HG02840 (cell line): ENCODE results near the gene BPIFB4.

ENCODE experiments used
- ATAC-seq: cut with Tn5 transposase; IDR thresholded peaks from one replicate; pipeline ENCODE4 v1.9.1; 2021; ENCODE audit warnings: mild to moderate bottlenecking, moderate library complexity, moderate number of reproducible peaks; ENCODE audit not compliant: unreplicated experiment, low FRiP score

BPIFB4 gene

DNA sequence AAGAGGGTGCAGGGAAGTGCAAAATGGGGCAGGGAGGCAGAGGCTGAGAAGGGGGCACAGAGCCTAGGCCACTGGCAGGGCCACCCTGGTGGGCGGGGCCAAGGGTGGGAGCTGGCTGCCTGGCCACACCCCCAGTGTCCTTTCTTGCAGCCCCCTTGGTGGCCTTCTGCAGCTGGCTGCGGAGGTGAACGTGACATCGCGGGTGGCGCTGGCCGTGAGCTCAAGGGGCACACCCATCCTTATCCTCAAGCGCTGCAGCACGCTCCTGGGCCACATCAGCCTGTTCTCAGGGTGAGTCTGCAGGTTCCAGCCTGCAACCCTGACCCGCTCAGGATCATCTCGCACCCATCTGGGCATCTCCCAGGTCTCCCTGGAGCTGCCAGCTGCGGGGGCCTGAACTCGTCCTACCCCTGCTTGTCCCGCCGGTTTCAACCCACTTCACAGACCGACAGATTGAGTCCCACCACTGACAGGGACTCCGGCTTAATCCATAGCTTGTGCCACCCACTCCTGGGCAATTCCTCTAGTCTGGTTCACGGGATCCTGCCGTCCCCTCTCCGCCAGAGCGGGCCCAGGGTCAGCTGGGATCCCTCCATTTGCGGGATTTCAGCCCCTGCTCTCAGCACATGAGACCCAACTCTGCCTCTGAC is 19.6 kb upstream of the BPIFB4 start:
- ATAC-seq: no peak

DNA sequence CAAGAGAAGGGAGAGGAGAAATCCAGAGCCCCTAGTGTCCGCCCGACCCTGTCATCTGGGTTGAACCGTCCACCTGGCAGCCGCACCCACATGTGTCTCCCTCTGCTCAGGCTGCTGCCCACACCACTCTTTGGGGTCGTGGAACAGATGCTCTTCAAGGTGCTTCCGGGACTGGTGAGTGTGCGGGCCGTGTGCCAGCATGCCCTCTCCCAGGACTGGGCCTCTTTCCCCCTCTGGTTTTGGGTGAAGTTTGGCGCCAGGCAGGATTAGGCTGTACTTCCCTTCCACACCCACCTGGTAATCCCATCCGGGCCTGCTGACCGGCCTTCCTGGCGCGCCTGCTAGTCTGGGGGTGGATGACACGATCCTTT is 17.8 kb upstream of the BPIFB4 start:
- ATAC-seq: no peak

DNA sequence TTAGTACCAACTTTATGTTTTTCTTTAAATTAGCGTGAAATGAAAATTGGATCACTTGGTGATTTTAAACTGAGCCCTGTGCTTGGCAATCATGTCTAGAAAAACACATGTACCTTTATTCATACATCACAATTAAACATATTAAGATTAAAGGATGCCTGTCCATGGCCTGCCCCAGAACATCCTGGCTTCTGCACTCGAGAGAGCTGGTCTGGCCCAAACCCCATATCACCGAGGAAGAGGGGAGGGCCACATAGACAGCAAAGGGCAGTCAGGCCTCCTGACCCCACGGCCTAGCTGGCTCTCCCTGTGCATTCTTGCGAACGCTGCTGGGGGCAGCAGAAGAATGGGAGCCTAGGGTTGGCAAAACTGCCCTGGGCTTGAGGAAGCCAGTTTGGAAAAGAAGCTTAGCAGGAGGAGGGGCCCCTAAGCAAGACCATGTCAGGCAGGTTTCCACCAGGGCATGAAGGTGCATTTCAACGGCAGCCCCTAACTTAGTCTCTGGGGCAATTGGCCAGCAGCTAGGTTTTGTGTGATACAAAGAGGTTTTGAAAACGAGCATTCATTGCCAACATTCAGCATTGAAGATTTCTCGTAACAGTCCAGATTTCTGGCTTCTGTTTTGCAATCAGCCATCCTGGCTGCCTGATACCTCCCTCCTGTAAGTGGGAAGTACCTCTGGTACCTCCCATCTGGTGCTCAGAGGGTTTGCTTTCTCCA is 17.2 kb upstream of the BPIFB4 start:
- no peak for ATAC-seq

DNA sequence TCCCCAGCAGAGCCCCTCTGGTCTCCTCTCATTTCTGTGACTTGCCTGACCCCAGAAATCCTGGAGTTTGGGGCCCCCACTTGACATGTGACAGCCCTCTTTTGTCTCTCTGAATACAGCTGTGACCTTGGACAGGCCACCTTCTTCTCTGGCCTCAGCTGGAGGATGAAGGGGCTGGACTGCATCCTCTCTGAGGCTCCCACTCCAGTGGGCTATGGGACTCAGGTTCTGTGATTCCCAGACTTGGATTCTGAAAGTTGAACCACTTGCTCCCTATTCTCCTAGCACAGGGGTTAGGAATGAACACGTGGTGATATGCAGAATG is 16.7 kb upstream of the BPIFB4 start:
- no peak for ATAC-seq

DNA sequence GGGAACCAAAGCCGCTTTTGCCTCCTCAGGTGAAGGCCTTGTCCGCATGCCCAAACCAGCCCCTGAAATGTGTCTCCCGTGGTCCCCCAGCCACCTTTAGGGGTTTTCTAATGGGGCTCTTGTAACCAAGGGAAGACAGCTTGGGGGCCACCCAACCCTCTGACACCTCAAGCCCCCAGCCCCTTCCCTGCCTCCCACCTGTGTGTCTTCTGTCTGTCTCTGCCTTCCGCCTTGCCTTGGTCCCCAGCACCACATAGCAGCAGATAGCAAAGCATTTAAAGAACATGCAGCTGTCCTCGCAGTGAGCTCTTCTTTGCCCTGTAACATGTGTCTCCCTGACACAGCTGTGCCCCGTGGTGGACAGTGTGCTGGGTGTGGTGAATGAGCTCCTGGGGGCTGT is 16.2 kb upstream of the BPIFB4 start:
- no peak for ATAC-seq

DNA sequence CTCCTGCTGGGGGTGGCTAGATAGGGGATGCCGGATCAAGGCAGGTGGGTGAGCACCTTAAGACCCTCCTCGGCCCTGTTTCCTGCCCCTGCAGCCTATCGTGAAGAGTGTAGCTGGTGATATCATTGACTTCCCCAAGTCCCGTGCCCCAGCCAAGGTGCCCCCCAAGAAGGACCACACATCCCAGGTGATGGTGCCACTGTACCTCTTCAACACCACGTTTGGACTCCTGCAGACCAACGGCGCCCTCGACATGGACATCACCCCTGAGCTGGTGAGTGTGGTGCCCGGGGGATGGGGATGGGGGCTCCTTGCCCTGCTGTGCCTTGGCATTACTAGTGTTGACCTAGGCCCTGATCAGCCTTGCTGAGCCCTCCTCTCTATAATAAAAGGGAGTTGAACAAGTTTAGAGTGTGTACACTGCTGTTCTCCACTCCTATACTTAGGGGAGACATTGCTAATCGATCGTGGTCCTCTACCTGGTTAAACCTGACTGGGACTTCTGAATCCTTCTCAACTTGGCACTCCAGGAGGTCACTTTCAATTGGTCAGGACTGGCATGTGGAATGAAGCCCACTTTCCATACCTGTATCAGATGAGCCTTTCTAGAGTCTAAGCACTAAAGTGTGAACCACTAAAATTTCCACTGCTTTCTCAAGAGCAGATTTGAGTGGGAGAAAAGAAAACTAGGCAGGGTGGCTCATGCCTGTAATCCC is 14.7 kb upstream of the BPIFB4 start:
- no peak for ATAC-seq

DNA sequence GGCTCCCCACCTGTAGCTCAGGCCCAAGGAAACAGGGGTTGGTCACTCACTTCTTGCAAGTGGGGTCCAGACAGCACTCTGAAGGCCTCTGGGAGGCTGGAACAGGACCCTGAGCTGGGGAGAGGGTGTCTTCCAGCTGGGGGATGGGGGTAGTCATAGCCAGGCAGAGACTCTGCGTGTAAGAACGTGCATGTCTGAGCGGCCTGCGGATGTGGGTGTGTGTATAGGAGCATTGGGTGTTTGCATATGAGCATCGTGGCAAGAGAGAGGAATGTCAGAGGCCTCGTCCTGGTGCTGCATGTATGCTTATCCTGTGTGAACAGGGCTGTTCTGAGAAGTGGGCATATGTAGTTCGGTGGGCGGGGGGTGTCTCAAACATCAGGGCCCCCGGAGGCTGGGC is 13.7 kb upstream of the BPIFB4 start:
- no peak for ATAC-seq

DNA sequence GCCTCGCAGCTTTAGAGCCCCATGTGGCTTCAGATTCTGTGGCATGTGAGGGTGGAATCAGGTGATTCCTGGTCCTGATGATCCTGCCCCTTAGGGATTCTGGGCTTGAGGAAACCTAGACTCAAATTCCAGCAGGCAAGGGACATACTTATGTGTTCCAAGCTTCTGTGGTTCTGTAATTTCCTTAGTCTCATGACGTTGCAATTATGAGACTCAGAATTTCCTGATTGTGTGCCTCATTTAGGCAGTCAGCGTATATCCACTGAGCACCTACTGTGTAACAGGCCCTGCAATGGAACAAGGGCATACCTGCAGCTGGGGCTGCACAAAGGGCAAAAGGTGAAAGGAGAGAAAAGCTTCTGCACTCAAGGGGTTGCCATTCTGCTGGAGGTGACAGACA is 11.6 kb upstream of the BPIFB4 start:
- no peak for ATAC-seq

DNA sequence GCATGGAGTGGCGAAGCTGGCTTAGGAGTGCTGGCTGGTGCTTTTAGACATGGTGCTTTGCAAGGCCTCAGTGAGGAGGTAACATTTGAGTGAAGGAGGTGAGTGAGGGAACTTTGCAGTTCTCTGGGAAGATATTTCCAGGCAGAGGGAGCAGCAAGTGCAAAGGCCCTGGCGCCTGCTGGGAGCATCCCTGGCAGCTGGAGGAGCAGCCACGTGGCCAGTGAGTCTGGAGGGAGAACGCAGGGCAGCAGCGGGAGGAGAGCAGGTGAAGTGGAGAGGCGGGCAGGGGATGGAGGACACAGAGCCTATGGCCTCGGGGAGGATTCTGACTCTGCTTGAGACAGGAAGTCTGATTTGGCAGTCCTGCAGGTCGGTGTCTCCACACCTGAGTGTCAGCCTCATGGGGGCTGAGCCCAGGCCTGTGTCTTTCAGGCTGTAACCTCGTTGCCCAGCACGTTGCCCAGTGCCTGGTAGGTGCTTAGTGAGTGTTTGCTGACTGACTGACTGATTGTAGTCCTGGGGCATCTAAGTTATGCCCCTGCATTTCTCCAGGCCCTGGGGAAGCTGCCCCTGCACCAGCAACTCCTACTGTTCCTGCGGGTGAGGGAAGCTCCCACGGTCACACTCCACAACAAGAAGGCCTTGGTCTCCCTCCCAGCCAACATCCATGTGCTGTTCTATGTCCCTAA is 11.0 kb upstream of the BPIFB4 start:
- ATAC-seq: no peak

DNA sequence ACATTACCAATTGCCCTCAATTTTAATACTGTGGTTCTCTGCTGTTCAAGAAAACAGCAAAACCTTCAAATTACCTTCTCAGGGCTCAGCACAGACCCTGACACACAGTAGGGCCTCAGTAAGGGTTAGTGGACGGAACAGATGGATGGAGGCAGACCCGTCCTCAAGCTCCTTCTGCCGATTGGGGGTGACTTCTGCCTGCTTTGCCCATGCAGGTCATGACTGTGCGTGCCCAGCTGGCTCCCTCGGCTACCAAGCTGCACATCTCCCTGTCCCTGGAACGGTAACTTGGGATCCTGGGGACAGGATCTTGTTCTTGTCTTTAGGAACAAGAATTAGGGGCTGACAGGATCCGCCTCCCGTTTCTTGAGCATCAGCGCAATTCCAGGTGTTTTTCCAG is 9.8 kb upstream of the BPIFB4 start:
- ATAC-seq: no peak

DNA sequence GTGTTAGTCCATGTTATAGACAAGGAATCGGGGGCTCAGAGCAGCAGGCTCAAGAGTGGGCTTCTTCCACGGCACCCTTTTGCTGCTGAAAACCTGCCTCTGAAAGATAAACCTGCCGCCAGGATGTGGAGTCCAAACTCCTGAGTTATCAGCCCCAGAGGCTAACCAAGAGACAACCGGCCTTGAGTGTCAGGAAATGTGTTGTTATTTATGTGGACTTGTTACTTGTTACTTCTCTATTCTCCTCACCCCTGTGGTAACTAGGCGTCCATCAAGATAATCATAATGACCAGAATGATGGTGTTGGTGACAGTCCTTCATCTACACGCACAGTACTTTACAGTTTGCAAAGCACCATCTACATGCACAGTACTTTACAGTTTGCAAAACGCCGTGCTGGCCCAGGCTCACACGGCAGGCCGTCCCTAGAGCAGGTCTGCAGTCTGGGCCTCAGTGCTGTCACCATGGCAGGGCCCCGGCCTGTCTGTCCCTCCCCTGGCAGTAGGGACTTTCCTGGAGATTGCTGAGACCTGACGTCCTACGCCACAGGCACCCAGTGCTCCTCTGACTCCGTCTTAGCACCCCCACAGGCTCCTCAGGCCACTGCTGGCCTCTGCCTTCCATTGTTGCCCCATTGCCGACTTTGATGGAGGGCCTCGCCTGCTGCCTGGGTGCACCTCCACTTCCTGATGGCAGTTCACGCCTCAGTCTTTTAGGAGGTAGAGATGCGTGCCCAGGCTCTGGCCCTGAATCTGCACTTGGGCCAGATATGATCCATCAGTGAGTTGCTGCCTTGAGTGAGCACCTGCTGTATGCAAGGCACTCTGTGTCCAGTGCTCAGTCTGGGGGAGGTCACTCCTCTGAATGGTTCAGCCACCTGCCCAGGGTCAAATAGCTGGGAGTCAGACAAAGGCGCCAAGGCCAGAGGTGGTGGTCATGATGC is 9.1 kb upstream of the BPIFB4 start:
- ATAC-seq: no peak

DNA sequence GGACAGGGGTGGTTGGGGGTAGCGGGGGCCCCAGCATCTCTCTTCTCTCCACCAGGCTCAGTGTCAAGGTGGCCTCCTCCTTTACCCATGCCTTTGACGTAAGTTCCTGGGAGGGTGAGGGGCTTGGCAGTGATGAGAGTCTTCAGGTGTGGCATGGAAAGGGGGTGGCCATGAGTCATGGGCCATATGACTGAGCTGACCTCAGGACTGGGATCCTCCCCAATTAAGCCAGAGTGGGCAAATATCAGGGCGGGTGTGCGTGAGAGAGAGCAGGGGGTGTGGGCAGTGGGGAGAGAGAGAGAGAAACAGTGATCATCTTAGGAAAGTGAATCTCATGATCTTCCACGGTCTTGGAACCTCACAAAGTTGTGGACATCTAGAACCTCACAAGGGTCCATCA is 8.2 kb upstream of the BPIFB4 start:
- ATAC-seq: no peak

DNA sequence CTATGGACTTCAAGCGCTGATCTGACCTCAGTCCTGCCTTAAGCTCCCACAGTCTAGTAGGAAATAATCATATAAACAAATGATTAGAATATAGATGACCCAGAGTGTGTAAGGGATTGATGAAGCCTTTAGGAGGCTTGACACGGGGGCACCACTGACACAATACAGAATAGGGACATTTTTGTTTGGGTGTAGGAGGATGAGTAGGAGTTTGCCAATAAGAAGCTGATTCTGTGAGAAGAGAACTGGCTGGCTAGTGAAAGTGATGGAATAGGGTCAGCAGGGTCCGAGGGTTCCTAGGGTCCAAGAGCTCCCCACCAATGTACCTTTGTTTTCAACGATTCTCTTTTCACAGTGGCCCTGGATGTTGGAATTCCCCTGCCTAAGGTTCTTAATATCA is 7.1 kb upstream of the BPIFB4 start:
- no peak for ATAC-seq

DNA sequence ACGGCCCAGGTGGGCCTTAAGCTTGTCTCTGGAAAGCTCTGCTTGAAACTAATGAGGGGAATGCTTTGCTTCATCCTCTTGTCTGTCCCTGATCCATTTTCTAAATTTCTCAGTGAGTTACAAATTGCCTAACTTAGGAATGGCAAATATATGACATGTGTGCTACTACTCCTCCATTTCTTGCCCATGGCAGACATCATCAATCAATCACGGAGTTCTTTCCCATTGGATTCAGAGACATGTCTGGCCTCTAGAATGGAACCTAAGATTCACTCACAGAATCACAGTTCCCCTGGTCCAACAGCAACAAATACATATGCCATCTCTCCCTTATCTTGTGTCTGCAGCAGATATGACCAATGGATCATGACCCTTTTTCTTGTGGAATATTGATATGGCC is 6.6 kb upstream of the BPIFB4 start:
- no peak for ATAC-seq

DNA sequence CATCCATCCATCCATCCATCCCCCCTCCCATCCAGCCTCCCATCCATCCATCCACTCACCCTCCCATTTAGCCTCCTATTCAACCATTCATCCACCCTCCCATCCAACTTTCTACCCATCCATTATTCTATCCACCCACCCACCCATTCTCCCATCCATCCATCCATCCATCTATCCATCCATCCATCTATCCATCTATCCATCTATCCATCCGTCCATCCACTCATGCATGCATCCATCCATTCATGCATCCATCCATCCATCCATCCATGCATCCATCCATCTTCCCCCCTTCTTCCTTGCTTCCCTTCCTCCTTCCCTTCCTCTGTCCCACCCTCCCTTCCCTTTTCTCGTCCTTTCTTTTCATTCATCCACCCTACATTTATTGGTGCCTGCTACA is 4.8 kb upstream of the BPIFB4 start:
- no peak for ATAC-seq

DNA sequence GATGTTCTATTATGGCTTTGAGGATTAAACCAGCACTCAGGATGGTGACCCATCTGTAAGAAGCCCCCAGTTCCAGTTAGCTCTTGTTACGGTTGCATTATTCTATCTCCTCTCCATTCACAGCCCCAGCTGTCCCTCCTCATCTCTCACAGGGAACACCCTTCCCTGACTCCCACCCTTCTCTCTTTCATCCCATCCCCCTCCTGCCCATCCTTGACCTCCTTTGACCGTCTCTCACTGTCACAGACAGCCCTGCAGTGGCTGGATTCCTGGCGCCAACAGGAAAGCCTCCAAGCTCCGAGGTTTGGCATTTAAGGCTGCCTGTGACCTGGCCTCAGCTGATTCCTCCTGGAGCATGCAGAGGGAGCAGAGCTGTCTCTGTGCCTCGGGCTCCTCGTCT is 4.2 kb upstream of the BPIFB4 start:
- ATAC-seq: no peak

DNA sequence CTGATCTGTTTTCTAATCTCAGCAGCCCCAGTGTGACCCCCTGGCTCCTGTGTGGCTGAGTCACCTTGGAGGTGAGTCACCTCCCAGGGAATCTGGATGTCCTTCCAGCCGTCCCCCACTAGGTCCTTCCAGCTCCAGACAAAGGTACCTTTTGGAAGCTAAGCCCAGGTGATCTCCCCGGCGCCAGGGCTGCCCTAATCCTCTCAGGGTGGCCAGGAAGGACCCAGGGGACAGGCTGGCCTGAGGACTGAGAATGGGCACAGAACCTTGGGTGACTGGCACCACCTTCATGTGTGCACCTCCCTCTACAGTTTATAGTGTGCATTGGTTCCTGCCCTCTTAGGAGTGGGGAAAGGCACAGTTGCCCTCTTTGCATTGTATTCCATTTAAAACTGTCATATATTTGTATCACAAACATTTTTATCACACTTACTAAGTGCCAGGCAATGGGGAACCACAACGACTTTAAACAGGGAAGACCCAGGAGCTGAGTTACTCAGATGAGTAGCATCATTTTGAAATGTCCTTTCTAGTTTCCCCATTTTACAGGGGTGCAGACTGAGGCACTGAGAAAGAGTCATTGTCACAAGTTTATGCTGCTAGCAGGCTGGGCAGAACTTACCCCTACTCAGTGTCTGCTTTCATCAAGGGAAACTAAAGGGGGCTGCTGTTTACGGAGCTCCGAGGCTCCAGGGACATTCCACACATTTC is 2.6 kb upstream of the BPIFB4 start:
- no peak for ATAC-seq

DNA sequence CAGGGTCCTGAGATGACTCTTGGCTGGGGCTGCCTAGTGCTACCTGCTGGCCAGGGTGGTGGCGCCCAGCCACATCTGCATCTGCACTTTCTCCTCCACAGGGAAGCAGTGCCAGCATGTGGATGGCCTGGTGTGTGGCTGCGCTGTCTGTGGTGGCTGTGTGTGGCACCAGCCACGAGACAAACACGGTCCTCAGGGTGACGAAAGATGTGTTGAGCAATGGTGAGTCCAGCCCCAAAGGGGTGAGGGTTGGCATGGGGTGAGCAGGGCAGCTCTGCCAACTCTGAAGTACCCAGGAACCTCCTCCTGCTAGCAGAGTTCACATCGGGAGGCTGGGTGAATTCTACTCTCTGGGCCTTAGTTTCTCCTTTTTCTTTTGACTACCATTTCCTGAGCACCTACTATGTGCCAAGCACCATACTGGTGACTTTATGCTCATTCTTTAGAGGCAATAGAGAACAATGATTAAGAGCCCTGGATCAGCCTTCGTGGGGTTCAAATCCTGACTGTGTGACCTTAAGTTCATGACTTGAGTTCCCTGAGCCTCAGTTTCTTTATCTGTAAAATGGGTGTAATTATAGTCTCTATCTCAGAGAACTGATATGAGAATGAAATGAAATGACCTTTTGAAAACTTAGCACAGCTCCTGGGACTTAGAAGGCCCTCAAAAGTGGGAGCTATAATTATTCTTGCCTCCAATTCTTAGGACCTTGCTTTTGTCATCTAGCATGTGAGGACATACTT is 2.1 kb downstream of the BPIFB4 start:
- no peak for ATAC-seq

DNA sequence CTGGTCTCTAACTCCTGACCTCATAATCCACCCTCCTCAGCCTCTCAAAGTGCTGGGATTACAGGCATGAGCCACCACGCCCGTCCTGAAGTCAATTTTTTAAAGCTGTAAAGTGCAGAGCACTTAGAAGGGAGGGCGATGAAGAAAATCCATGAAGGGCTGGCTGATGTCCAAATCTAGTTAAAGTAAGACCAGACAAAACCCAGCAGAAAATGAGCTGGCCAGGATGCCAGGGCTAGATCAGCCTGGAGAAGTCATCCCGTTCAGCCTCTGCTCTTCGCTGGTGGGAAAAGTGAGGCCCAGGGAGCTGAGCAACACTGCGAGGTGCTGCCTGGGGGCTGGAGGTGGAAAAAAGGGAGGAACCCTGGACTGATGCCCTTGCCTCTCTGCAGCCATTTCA is 3.1 kb downstream of the BPIFB4 start:
- no peak for ATAC-seq
